GM23248 (cell line): ENCODE data around the gene SELENOK. TPM values are rescaled to one million over a fixed set of nuclear protein-coding genes. Genes with fewer than 3 reads are reported as not detected.

Experiments used
- DNase-seq: peaks from one replicate; pipeline ENCODE4 v3.0.0-alpha.2; 2015
- H2AFZ ChIP-seq: fragments of 200-600 bp; sonication (generic); 2 replicates; pipeline ENCODE4 v1.6.1; 2016; ENCODE audit warnings: antibody characterized with exemption
- H3F3A ChIP-seq: fragments of 200-600 bp; sonication (generic); 2 replicates; pipeline ENCODE4 v1.6.1; 2016; ENCODE audit warnings: mild to moderate bottlenecking, antibody characterized with exemption, mixed run types; ENCODE audit not compliant: insufficient read depth
- H3K27ac ChIP-seq: fragments of 200-600 bp; sonication (generic); 2 replicates; pipeline ENCODE4 v1.5.1; 2016; ENCODE audit warnings: mild to moderate bottlenecking
- H3K27me3 ChIP-seq: fragments of 200-600 bp; sonication (generic); replicated peaks from 2 replicates; pipeline ENCODE4 v1.6.1; 2016; ENCODE audit warnings: mild to moderate bottlenecking; ENCODE audit not compliant: insufficient read depth
- H3K36me3 ChIP-seq: fragments of 200-600 bp; sonication (generic); 2 replicates; pipeline ENCODE4 v1.6.1; 2016; ENCODE audit warnings: low read depth, mild to moderate bottlenecking
- H3K4me1 ChIP-seq: fragments of 200-600 bp; sonication (generic); 2 replicates; pipeline ENCODE4 v1.6.1; 2016; ENCODE audit warnings: mild to moderate bottlenecking; ENCODE audit not compliant: insufficient read depth
- H3K4me2 ChIP-seq: fragments of 200-600 bp; sonication (generic); one replicate; pipeline ENCODE4 v1.6.1; 2016; ENCODE audit warnings: mild to moderate bottlenecking; ENCODE audit not compliant: unreplicated experiment
- H3K4me3 ChIP-seq: fragments of 200-600 bp; sonication (generic); 2 replicates; pipeline ENCODE4 v1.5.1; 2016; ENCODE audit warnings: mild to moderate bottlenecking
- H3K79me2 ChIP-seq: fragments of 200-600 bp; sonication (generic); 2 replicates; pipeline ENCODE4 v1.6.1; 2016; ENCODE audit warnings: mild to moderate bottlenecking; ENCODE audit not compliant: insufficient read depth
- H3K9ac ChIP-seq: fragments of 200-600 bp; sonication (generic); 2 replicates; pipeline ENCODE4 v1.6.1; 2016; ENCODE audit warnings: mild to moderate bottlenecking
- H3K9me2 ChIP-seq: fragments of 200-600 bp; sonication (generic); 2 replicates; pipeline ENCODE4 v1.6.1; 2016; ENCODE audit warnings: mixed run types, mild to moderate bottlenecking, moderate library complexity; ENCODE audit not compliant: insufficient read depth
- H3K9me3 ChIP-seq: fragments of 200-600 bp; sonication (generic); one replicate; pipeline ENCODE4 v1.6.1; 2017; ENCODE audit warnings: low read depth
- H4K20me1 ChIP-seq: fragments of 200-600 bp; sonication (generic); 2 replicates; pipeline ENCODE4 v1.6.0; 2016; ENCODE audit not compliant: insufficient read depth
- EZH2 ChIP-seq: fragments of 200-600 bp; sonication (generic); IDR thresholded peaks from 2 replicates; pipeline ENCODE4 v1.6.1; 2018; ENCODE audit warnings: antibody characterized with exemption, mild to moderate bottlenecking; ENCODE audit not compliant: insufficient read depth, poor library complexity, severe bottlenecking
- EZH2phosphoT487 ChIP-seq: fragments of 200-600 bp; sonication (generic); IDR thresholded peaks from 2 replicates; pipeline ENCODE4 v1.6.1; 2018; ENCODE audit warnings: antibody characterized with exemption, moderate library complexity, mild to moderate bottlenecking, low read depth; ENCODE audit not compliant: insufficient read depth
- WGBS, 2 experiments: methylation state at CpG; one replicate each; pipeline ENCODE4 v1.1.6; 2015 to 2017; ENCODE audit warnings: low lambda C conversion rate in 2 of 2, low coverage in 1 of 2; ENCODE audit errors: missing lambda C conversion rate in 2 of 2; 5-methylcytosine and 5-hydroxymethylcytosine counted together
- in situ Hi-C: fragments of 300-500 bp; cut with MboI; formaldehyde crosslinking; loops from 2 replicates; pipeline ENCODE4 v1.15.0; 2020
- polyA plus RNA-seq: library from polyadenylated mRNA; unstranded; fragments of >200 nt; fragmentation: Nextera tagmentation; extraction: Ambion mirVana; gene quantifications from 2 replicates; pipeline ENCODE4 v1.2.1, GENCODE V29; 2016
- total RNA-seq: library from RNA; depleted of rRNA; stranded (reverse); fragments of >200 nt; shearing (Covaris generic); gene quantifications from 2 replicates; pipeline ENCODE4 v1.2.3, GENCODE V29; 2014

The SELENOK gene
- total and polyA plus RNA-seq, 2 experiments from 2014 or later, result 37.5 to 97.5 TPM

DNA sequence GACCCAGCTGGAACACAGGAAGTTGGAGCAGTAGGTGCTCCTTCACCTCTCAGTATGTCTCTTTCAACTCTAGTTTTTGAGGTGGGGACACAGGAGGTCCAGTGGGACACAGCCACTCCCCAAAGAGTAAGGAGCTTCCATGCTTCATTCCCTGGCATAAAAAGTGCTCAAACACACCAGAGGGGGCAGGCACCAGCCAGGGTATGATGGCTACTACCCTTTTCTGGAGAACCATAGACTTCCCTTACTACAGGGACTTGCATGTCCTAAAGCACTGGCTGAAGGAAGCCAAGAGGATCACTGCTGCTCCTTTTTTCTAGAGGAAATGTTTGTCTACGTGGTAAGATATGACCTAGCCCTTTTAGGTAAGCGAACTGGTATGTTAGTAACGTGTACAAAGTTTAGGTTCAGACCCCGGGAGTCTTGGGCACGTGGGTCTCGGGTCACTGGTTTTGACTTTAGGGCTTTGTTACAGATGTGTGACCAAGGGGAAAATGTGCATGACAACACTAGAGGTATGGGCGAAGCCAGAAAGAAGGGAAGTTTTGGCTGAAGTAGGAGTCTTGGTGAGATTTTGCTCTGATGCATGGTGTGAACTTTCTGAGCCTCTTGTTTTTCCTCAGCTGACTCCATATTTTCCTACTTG is 33.4 kb downstream of the SELENOK start:
- TF ChIP-seq EZH2phosphoT487 (no peak), EZH2 (no peak)
- WGBS, 2 experiments, result 82 to 83% methylated on average over 7 of the region's 7 CpGs

DNA sequence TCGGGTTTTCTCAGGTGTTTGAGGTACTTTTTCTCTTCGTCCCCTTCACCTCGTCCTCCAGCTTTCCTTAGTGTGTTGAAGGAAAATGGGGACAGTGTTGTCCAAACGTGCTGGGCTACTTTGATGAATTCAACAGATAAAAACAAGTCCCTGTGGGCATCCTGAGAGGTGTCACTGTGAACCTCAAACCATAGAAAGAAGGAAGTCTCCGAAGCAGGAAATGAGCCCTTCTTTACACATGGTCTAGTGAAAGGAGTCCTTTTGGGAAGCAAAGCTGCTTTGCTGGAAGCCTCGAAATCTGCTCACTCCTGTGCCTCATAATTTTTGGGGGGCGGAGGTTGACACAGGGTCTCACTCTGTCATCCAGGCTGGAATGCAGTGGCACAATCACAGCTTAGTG is 34.7 kb downstream of the SELENOK start:
- Histone ChIP-seq H3F3A (no peaks in the 10 kb centered on the region), H4K20me1 (no peaks in the 10 kb centered on the region), H3K4me2 (no peak overlapping the region), H2AFZ (no peak overlapping the region), H3K9ac (no peak overlapping the region), H3K9me2 (no peaks in the 10 kb centered on the region), H3K27me3 (no peaks in the 10 kb centered on the region), H3K27ac (no peak overlapping the region), H3K9me3 (no peaks in the 10 kb centered on the region), H3K36me3 (0 out of 2 replicates have a peak, but pooled peaks cover 3% of the 10 kb centered on the region), H3K4me1 (no peaks in the 10 kb centered on the region), H3K79me2 (no peaks in the 10 kb centered on the region), H3K4me3 (no peak overlapping the region)
- in situ Hi-C loops, result no loop called here
- TF ChIP-seq EZH2, result no peak
- TF ChIP-seq EZH2phosphoT487, result no peak
- 59 to 75% methylated on average over 7 of the region's 7 CpGs for WGBS, 2 experiments
- no peak for DNase-seq

More for the DNA sequence above, 33.4 kb downstream of the SELENOK start:
- Histone ChIP-seq H3K9ac (no peak overlapping the region), H2AFZ (no peak overlapping the region), H3F3A (no peaks in the 10 kb centered on the region), H3K79me2 (no peaks in the 10 kb centered on the region), H4K20me1 (no peaks in the 10 kb centered on the region), H3K9me2 (no peaks in the 10 kb centered on the region), H3K4me3 (no peak overlapping the region), H3K27ac (no peak overlapping the region), H3K4me1 (no peaks in the 10 kb centered on the region), H3K4me2 (no peak overlapping the region), H3K27me3 (no peaks in the 10 kb centered on the region), H3K9me3 (no peaks in the 10 kb centered on the region), H3K36me3 (peaks cover 14% of the 10 kb centered on the region; the same call in 1 of the 2 replicates)
- no peak for DNase-seq
- in situ Hi-C loops, result no loop called here

DNA sequence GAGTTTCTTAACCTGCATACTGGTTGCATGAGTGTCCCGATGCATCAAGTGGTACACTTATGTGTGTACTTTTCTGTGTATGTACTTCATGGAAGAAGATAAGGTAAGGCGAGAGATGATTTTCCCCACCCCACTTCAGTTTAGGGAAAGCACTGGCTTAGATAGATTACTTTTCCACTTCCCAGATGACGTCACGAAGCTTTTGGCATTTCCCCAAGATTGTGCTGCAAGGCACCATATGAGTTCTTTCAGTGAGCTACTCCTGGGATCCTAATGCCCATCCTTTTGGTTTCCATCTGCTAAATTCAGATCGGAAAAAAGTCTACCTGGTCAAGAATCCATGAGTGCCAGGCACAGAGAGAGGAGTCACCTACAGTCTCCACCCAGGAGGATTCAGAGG is 40.8 kb downstream of the SELENOK start:
- Histone ChIP-seq H3K27me3 (peaks cover 17% of the 10 kb centered on the region), H2AFZ (no peak overlapping the region), H3K4me2 (no peak overlapping the region), H3K9ac (no peak overlapping the region), H3K79me2 (no peaks in the 10 kb centered on the region), H3F3A (no peaks in the 10 kb centered on the region), H3K27ac (no peak overlapping the region), H3K9me2 (no peaks in the 10 kb centered on the region), H3K4me1 (no peaks in the 10 kb centered on the region), H3K9me3 (no peaks in the 10 kb centered on the region), H3K4me3 (no peak overlapping the region), H4K20me1 (no peaks in the 10 kb centered on the region), H3K36me3 (no peaks in the 10 kb centered on the region)
- peak; percentile 34 for DNase-seq
- in situ Hi-C loops, result no loop called here
- WGBS, 2 experiments, result 43 to 50% methylated on average over 5 of the region's 5 CpGs
- TF ChIP-seq EZH2phosphoT487 (no peak), EZH2 (no peak)

DNA sequence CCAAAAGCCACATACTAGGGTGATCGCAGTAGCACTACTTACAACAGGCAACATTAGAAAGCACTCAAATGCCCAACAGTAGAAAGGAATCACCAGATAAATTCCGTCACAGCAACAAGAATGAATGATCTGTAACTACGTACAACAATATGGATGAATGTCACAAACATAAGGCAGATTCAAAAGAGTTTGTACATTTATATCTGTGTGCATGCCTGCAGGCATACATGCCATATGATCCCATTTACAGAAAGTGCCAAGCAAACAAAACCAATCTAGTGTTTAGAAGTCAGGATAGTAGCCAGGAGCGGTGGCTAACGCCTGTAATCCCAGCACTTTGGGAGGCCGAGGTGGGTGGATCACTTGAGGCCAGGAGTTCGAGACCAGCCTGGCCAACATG is 41.7 kb downstream of the SELENOK start:
- no peak overlapping the region for H3K27ac ChIP-seq
- TF ChIP-seq EZH2 (no peak), EZH2phosphoT487 (no peak)
- H3K27me3 ChIP-seq, result peaks cover 22% of the 10 kb centered on the region
- no peak overlapping the region for H3K9ac ChIP-seq
- no peak overlapping the region for H2AFZ ChIP-seq
- H3F3A ChIP-seq, result no peaks in the 10 kb centered on the region
- WGBS, 2 experiments, result 91% methylated on average over 7 of the region's 7 CpGs
- H3K4me2 ChIP-seq, result no peak overlapping the region
- H3K36me3 ChIP-seq, result no peaks in the 10 kb centered on the region
- H4K20me1 ChIP-seq, result no peaks in the 10 kb centered on the region
- H3K9me3 ChIP-seq, result no peaks in the 10 kb centered on the region
- in situ Hi-C loops, result no loop called here
- no peaks in the 10 kb centered on the region for H3K79me2 ChIP-seq
- DNase-seq, result no peak
- H3K4me3 ChIP-seq, result no peak overlapping the region
- H3K9me2 ChIP-seq, result no peaks in the 10 kb centered on the region
- H3K4me1 ChIP-seq, result no peaks in the 10 kb centered on the region
